Liver (tissue), 3 donors: ENCODE data around the gene CACNB4.

Experiments
- CTCF ChIP-seq: fragments of 150-350 bp; IDR thresholded peaks from 2 replicates; pipeline ENCODE4 v1.5.1; 2017; ENCODE audit warnings: improper control_type of control experiment, low read depth, low read length; ENCODE audit not compliant: missing input control
- GABPA ChIP-seq, 2 donors: IDR thresholded peaks in 1 of 2; conservative IDR thresholded peaks in 1 of 2; 2 replicates each; pipeline ENCODE4 v1.6.1; 2016; ENCODE audit warnings: antibody characterized with exemption in 2 of 2, mild to moderate bottlenecking in 1 of 2, moderate library complexity in 1 of 2
- donor health status: healthy.
- donor health status: healthy.

- TF ChIP-seq CTCF (no peak), GABPA (IDR thresholded peaks at IDR 0.05 in 1 of 2, conservative IDR thresholded peaks at IDR 0.05 in 1 of 2) (no peak)
These were observed 35.8 kb upstream of the CACNB4 start for GRCh38 chr2:152134488-152135280.
